ENCODE data around the gene NEUROD1. TPM values are rescaled to one million over a fixed set of nuclear protein-coding genes. Genes with fewer than 3 reads are reported as not detected.

NEUROD1 gene
- total and polyA plus RNA-seq, 9 of the 15 experiments (the other 6 are each of a cell fraction or from before 2014, with no cell fraction given): not detected

GRCh38 chr2:181677912-181678586 is 2.3 kb downstream of the NEUROD1 start (continued):
- TF ChIP-seq AFF1 (IDR thresholded peaks at IDR 0.05; ENCODE audit: low read depth in 1 of 2, partially characterized antibody in 2 of 2) (peak in 1 of 2 experiments; percentile 50), BCL6 (CRISPR knock-in tag; IDR thresholded peaks at IDR 0.05) (0 out of 2 replicates have a peak, but pooled peaks have one; percentile 30), ZNF280B (CRISPR knock-in tag; IDR thresholded peaks at IDR 0.05) (no peak), REST (IDR thresholded peaks at IDR 0.05; ENCODE audit: borderline replicate concordance) (peak; percentile 98), REST (CRISPR knock-in tag; IDR thresholded peaks at IDR 0.05; ENCODE audit: low read depth) (peak; percentile 97), HNRNPLL (IDR thresholded peaks at IDR 0.05; ENCODE audit: low read depth, low read length, poor library complexity, severe bottlenecking) (peak; percentile 90), MAZ (CRISPR knock-in tag; conservative IDR thresholded peaks at IDR 0.05 in 1 of 2, IDR thresholded peaks at IDR 0.05 in 1 of 2) (peak in 1 of 2 experiments; percentile 43; a peak in 1 of 4 replicates), ZNF511 (CRISPR knock-in tag; IDR thresholded peaks at IDR 0.05) (peak; percentile 96), TBP (optimal IDR thresholded peaks at IDR 0.05; ENCODE audit: low read depth, low read length) (no peak), THAP7 (CRISPR knock-in tag; IDR thresholded peaks at IDR 0.05) (no peak), EHMT2 (IDR thresholded peaks at IDR 0.05) (peak; percentile 98), ZNF75A (CRISPR knock-in tag; IDR thresholded peaks at IDR 0.05) (no peak)
